GM18907 (cell line): ENCODE data around the gene SKP1.
"Not testable (repeated sequence)": the region's sequence is repeated elsewhere in the genome, so short reads cannot be mapped to it uniquely, and the experiment has no call there.

ENCODE experiments used
- ATAC-seq: cut with Tn5 transposase; IDR thresholded peaks from one replicate; pipeline ENCODE4 v1.9.1; 2021; ENCODE audit warnings: mild to moderate bottlenecking, moderate library complexity; ENCODE audit not compliant: unreplicated experiment

Gene SKP1

GRCh38 chr5:134178096-134178419, 1.3 kb upstream of the SKP1 start:
- ATAC-seq: no peak

GRCh38 chr5:134177369-134178095, 782 bp upstream of the SKP1 start:
- peak; percentile 4 for ATAC-seq

GRCh38 chr5:134175921-134176510, 734 bp downstream of the SKP1 start:
- ATAC-seq: peak; percentile 33

- no peak for ATAC-seq
These were observed 1.6 kb downstream of the SKP1 start for GRCh38 chr5:134174841-134175839.

GRCh38 chr5:134171972-134172371, 4.8 kb downstream of the SKP1 start:
- ATAC-seq: no peak

GRCh38 chr5:134162592-134162991, 14.2 kb downstream of the SKP1 start:
- ATAC-seq: no peak

- ATAC-seq: no peak
These were observed 15.0 kb downstream of the SKP1 start for GRCh38 chr5:134161513-134162395.

GRCh38 chr5:134153657-134154056, 23.1 kb downstream of the SKP1 start:
- ATAC-seq: no peak

GRCh38 chr5:134153241-134153640, 23.5 kb downstream of the SKP1 start:
- no peak for ATAC-seq

GRCh38 chr5:134152173-134152832, 24.4 kb downstream of the SKP1 start:
- ATAC-seq: not testable (repeated sequence)

- no peak for ATAC-seq
These were observed 25.0 kb downstream of the SKP1 start for GRCh38 chr5:134151723-134152122.

GRCh38 chr5:134149571-134150303, 27.0 kb downstream of the SKP1 start:
- no peak for ATAC-seq

- no peak for ATAC-seq
These were observed 27.7 kb downstream of the SKP1 start for GRCh38 chr5:134148986-134149539.

- ATAC-seq: no peak
These were observed 28.4 kb downstream of the SKP1 start for GRCh38 chr5:134148316-134148715.

GRCh38 chr5:134146651-134147518, 29.9 kb downstream of the SKP1 start:
- ATAC-seq: no peak

GRCh38 chr5:134145779-134146581, 30.8 kb downstream of the SKP1 start:
- peak; percentile 54 for ATAC-seq

- ATAC-seq: no peak
These were observed 31.6 kb downstream of the SKP1 start for GRCh38 chr5:134145041-134145757.
